OCI-LY7 (cell line): Measurements from ENCODE around the gene NSG1. TPM values are rescaled to one million over a fixed set of nuclear protein-coding genes. Genes with fewer than 3 reads are reported as not detected.
"Not testable (repeated sequence)": the region's sequence is repeated elsewhere in the genome, so short reads cannot be mapped to it uniquely, and the experiment has no call there.

Experiments
- BruUV-seq: library from RNA; stranded (reverse); fragments of 400-500 nt; replicated peaks from 2 replicates; lab custom pipeline; 2021; lab: Mats Ljungman, UMichigan
- CTCF ChIA-PET: fragments of 300-600 bp; sonication (Branson Sonifier 250); formaldehyde crosslinking; loops from one replicate; lab custom pipeline; 2022; ENCODE audit warnings: antibody characterized with exemption; ENCODE audit not compliant: unreplicated experiment; lab: Charles Lee
- POLR2A ChIA-PET: fragments of 300-600 bp; sonication (Branson Sonifier 250); formaldehyde crosslinking; loops from one replicate; lab custom pipeline; 2022; ENCODE audit warnings: antibody characterized with exemption; lab: Charles Lee
- DNase-seq: peaks from one replicate; pipeline ENCODE4 v3.0.0-alpha.2; 2015; ENCODE audit warnings: low spot score
- H2AFZ ChIP-seq: fragments of 200-600 bp; sonication (generic), shearing (Covaris generic); 2 replicates; pipeline ENCODE4 v1.6.1; 2014; ENCODE audit warnings: mild to moderate bottlenecking, antibody characterized with exemption, low read length, moderate library complexity
- H3K27ac ChIP-seq: fragments of 200-600 bp; sonication (generic); 2 replicates; pipeline ENCODE4 v1.5.1; 2014; ENCODE audit warnings: mixed run types, low read depth, mild to moderate bottlenecking, moderate library complexity, low read length, inconsistent platforms; ENCODE audit not compliant: poor library complexity, severe bottlenecking
- H3K36me3 ChIP-seq: fragments of 200-600 bp; sonication (generic); 2 replicates; pipeline ENCODE4 v1.6.1; 2014; ENCODE audit warnings: mild to moderate bottlenecking, antibody characterized with exemption, low read length, moderate library complexity, mixed read lengths; ENCODE audit not compliant: insufficient read depth
- H3K4me1 ChIP-seq: fragments of 200-600 bp; sonication (generic); 2 replicates; pipeline ENCODE4 v1.5.1; 2014; ENCODE audit warnings: mild to moderate bottlenecking, low read length; ENCODE audit not compliant: insufficient read depth, poor library complexity, severe bottlenecking
- H3K4me2 ChIP-seq: fragments of 200-600 bp; sonication (generic); 2 replicates; pipeline ENCODE4 v1.6.1; 2014; ENCODE audit warnings: mild to moderate bottlenecking, low read length
- H3K4me3 ChIP-seq: fragments of 200-600 bp; sonication (generic); 2 replicates; pipeline ENCODE4 v1.5.1; 2014; ENCODE audit warnings: mild to moderate bottlenecking, low read depth, low read length; ENCODE audit not compliant: poor library complexity, severe bottlenecking
- H3K79me2 ChIP-seq: fragments of 200-600 bp; sonication (generic); 2 replicates; pipeline ENCODE4 v1.6.1; 2016; ENCODE audit warnings: low read depth, mild to moderate bottlenecking, low read length, moderate library complexity, mixed read lengths; ENCODE audit not compliant: insufficient read depth
- H3K9me2 ChIP-seq: fragments of 200-600 bp; sonication (generic); 2 replicates; pipeline ENCODE4 v1.6.1; 2016; ENCODE audit warnings: mild to moderate bottlenecking, low read length, mixed read lengths; ENCODE audit not compliant: insufficient read depth
- H3K9me3 ChIP-seq: fragments of 200-600 bp; sonication (generic); 2 replicates; pipeline ENCODE4 v1.6.1; 2014; ENCODE audit warnings: mild to moderate bottlenecking, mixed run types, low read length, mixed read lengths
- H4K20me1 ChIP-seq: fragments of 200-600 bp; sonication (generic); 2 replicates; pipeline ENCODE4 v1.6.1; 2014; ENCODE audit warnings: mild to moderate bottlenecking, antibody characterized with exemption, low read length, moderate library complexity, mixed read lengths; ENCODE audit not compliant: insufficient read depth
- EZH2phosphoT487 ChIP-seq: fragments of 200-600 bp; sonication (generic); IDR thresholded peaks from 2 replicates; pipeline ENCODE4 v1.6.1; 2018; ENCODE audit warnings: low read depth, borderline replicate concordance, mild to moderate bottlenecking, mixed run types, antibody characterized with exemption, low read length, moderate library complexity, mixed read lengths
- intact Hi-C: fragments of 100-400 bp; cut with micrococcal nuclease; formaldehyde crosslinking; loops from one replicate; pipeline ENCODE4 v1.10.0; 2022; ENCODE audit not compliant: unreplicated experiment
- total RNA-seq, 2 experiments: library from RNA; depleted of rRNA in 1 of 2; stranded (reverse); fragments of >200 nt in 1 of 2; shearing (Covaris generic) in 1 of 2; gene quantifications; 2 replicates each; pipeline ENCODE4 v1.2.3, GENCODE V29; 2014 to 2022
- TF ChIP-seq, protein P1 (sequence below): fragments of 200-600 bp; sonication (generic); conservative IDR thresholded peaks from 2 replicates; pipeline ENCODE4 v1.5.1; 2014; ENCODE audit warnings: mild to moderate bottlenecking, antibody characterized with exemption, low read length, moderate library complexity, mixed read lengths

Gene NSG1
- total RNA-seq, 2 experiments from 2014 or later: 35.5 to 38.8 TPM

DNA sequence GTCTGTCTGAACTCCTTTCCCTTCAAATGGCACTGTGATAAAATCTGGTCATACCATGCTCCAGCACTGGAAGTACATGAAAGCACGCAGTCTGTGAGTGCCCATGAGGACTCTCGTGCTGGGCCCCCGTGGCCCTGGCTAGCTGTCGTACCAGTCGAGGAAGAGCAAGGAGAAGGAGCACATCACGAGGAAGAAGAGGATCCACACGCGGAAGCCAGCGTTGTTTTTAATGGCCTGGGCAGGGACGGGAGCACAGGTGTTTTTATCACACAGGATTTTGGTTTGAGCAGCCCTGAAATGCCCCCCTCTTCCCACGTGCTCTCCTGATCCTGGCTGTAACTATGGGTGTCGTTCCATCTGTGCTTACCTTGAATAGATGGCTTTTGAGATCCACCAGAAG, 33.0 kb downstream of the NSG1 start:
- Histone ChIP-seq H4K20me1 (no peaks in the 10 kb centered on the region), H3K9me2 (no peaks in the 10 kb centered on the region), H2AFZ (no peak overlapping the region), H3K9me3 (no peaks in the 10 kb centered on the region), H3K36me3 (peaks cover 66% of the 10 kb centered on the region), H3K79me2 (no peaks in the 10 kb centered on the region), H3K4me1 (no peaks in the 10 kb centered on the region), H3K4me3 (no peak overlapping the region), H3K27ac (no peak overlapping the region), H3K4me2 (no peak overlapping the region)
- DNase-seq: no peak
- POLR2A ChIA-PET: no interaction called here
- CTCF ChIA-PET: no interaction called here
- BruUV-seq: no TSS peak
- intact Hi-C loops: no loop called here
- TF ChIP-seq, protein P1, sequence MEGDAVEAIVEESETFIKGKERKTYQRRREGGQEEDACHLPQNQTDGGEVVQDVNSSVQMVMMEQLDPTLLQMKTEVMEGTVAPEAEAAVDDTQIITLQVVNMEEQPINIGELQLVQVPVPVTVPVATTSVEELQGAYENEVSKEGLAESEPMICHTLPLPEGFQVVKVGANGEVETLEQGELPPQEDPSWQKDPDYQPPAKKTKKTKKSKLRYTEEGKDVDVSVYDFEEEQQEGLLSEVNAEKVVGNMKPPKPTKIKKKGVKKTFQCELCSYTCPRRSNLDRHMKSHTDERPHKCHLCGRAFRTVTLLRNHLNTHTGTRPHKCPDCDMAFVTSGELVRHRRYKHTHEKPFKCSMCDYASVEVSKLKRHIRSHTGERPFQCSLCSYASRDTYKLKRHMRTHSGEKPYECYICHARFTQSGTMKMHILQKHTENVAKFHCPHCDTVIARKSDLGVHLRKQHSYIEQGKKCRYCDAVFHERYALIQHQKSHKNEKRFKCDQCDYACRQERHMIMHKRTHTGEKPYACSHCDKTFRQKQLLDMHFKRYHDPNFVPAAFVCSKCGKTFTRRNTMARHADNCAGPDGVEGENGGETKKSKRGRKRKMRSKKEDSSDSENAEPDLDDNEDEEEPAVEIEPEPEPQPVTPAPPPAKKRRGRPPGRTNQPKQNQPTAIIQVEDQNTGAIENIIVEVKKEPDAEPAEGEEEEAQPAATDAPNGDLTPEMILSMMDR: no peak
- TF ChIP-seq EZH2phosphoT487: no peak

DNA sequence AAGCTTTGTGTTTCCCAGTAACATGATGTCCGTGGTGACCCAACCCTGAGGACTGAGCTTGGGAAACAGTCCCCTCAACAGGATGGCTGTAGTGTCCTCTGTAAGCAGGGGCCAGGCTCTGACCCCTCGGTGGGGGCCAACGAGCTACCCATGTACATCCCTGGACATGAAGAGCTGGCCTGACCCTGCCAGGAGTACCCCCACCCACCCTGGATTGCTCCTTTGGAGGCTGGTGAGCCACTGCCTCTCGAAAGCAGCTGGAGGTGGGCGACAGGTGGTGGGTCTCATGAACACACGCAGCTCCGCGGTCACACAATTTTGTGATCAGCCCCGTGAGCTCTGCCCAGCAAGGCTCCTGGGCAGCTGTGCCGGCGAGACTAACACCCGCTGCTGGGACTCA, 33.5 kb downstream of the NSG1 start:
- no peaks in the 10 kb centered on the region for H3K9me3 ChIP-seq
- H3K4me1 ChIP-seq: no peaks in the 10 kb centered on the region
- ChIA-PET CTCF (no interaction called here), POLR2A (interaction anchor here (1.0 kb wide), 1 partner anchor 35 kb away, joined by 3 read pairs; no protein-coding TSS in a partner anchor)
- no peak overlapping the region for H3K27ac ChIP-seq
- no peak for DNase-seq
- no TSS peak for BruUV-seq
- TF ChIP-seq EZH2phosphoT487: no peak
- TF ChIP-seq, protein P1: no peak
- H3K4me2 ChIP-seq: no peak overlapping the region
- no peak overlapping the region for H2AFZ ChIP-seq
- no peaks in the 10 kb centered on the region for H4K20me1 ChIP-seq
- H3K4me3 ChIP-seq: no peak overlapping the region
- peaks cover 61% of the 10 kb centered on the region for H3K36me3 ChIP-seq
- H3K79me2 ChIP-seq: no peaks in the 10 kb centered on the region
- intact Hi-C loops: no loop called here
- H3K9me2 ChIP-seq: no peaks in the 10 kb centered on the region

DNA sequence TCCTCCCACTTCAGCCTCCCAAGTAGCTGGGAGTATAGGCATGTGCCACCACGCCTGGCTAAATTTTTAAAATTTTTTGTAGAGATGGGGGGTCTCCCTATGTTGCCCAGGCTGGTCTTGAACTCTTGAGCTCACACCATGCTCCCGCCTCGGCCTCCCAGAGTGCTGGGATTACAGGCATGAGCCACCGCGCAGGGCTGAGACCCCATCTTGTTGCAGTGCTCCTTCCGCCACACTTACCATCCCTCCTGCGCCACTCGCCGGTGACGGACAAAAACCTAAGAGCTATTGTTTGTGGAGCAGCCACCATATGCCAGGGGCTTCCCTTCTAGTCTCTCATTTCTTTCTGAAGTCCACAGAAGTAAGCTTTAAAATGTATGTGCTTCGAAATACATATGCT, 34.5 kb downstream of the NSG1 start:
- peaks cover 52% of the 10 kb centered on the region for H3K36me3 ChIP-seq
- H3K9me2 ChIP-seq: no peaks in the 10 kb centered on the region
- H3K79me2 ChIP-seq: no peaks in the 10 kb centered on the region
- ChIA-PET CTCF (no interaction called here), POLR2A (interaction anchor here (1.0 kb wide), 1 partner anchor 34 kb away, joined by 3 read pairs; no protein-coding TSS in a partner anchor)
- H3K4me1 ChIP-seq: no peaks in the 10 kb centered on the region
- BruUV-seq: no TSS peak
- H3K9me3 ChIP-seq: no peaks in the 10 kb centered on the region
- no peak overlapping the region for H3K4me3 ChIP-seq
- H2AFZ ChIP-seq: no peak overlapping the region
- H3K4me2 ChIP-seq: no peak overlapping the region
- no peak for TF ChIP-seq EZH2phosphoT487
- TF ChIP-seq, protein P1: no peak
- intact Hi-C loops: no loop called here
- no peak overlapping the region for H3K27ac ChIP-seq
- H4K20me1 ChIP-seq: no peaks in the 10 kb centered on the region
- DNase-seq: no peak

DNA sequence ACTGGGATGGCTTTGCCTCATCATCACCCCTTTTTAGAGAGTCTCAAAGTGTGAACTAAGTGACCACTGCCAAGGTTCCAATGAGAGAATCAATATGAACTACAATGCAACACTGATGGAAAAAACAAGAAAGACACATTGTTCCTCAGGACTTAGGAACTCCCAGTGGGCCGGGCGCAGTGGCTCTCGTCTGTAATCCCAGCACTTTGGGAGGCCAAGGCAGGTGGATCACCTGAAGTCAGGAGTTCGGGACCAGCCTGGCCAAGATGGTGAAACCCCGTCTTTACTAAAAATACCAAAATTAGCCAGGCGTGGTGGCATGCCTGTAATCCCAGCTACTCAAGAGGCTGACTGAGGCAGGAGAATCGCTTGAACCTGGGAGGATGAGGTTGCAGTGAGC, 35.2 kb downstream of the NSG1 start:
- BruUV-seq, intact Hi-C loops, CTCF ChIA-PET, H3K27ac ChIP-seq, DNase-seq, H3K4me2 ChIP-seq, H4K20me1 ChIP-seq, H2AFZ ChIP-seq, H3K9me2 ChIP-seq, H3K4me1 ChIP-seq, H3K79me2 ChIP-seq, H3K4me3 ChIP-seq, H3K9me3 ChIP-seq, POLR2A ChIA-PET: not testable (repeated sequence)
- H3K36me3 ChIP-seq: peaks cover 45% of the 10 kb centered on the region
